Measurements from ENCODE around the gene H19. TPM values are rescaled to one million over a fixed set of nuclear protein-coding genes. Genes with fewer than 3 reads are reported as not detected.

The H19 gene
- total RNA-seq, 4 donors from 2014 or later: 13.5 to 68.7 (median 19.4) TPM

DNA sequence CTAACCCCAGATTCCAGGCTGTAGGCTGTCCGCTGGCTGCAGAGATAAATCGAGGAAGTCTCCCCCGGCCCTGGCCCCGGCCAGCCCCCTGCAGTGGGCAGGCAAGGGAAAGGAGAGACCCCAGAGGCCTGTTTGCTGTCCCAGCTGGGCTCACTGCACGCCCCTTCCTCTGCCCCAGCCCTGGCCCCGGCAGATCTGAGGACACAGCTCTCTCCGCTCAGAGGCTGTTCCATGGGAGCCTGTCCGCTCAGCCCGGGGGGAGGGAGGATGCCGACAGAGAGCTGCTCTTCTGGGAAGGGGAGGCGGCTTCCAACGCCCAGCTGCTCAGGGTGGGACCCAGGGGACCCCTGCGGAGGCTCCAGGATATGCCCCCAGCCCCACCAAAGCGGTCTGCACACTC, 37.7 kb upstream of the H19 start:
- no peaks in the 10 kb centered on the region for H3K9me3 ChIP-seq
- no peak for DNase-seq
- no peak overlapping the region for H3K4me3 ChIP-seq (replicated peaks in 1 of 3)
- TF ChIP-seq, protein P1, sequence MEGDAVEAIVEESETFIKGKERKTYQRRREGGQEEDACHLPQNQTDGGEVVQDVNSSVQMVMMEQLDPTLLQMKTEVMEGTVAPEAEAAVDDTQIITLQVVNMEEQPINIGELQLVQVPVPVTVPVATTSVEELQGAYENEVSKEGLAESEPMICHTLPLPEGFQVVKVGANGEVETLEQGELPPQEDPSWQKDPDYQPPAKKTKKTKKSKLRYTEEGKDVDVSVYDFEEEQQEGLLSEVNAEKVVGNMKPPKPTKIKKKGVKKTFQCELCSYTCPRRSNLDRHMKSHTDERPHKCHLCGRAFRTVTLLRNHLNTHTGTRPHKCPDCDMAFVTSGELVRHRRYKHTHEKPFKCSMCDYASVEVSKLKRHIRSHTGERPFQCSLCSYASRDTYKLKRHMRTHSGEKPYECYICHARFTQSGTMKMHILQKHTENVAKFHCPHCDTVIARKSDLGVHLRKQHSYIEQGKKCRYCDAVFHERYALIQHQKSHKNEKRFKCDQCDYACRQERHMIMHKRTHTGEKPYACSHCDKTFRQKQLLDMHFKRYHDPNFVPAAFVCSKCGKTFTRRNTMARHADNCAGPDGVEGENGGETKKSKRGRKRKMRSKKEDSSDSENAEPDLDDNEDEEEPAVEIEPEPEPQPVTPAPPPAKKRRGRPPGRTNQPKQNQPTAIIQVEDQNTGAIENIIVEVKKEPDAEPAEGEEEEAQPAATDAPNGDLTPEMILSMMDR (IDR thresholded peaks at IDR 0.05): no peak
- no peak for TF ChIP-seq POLR2A (IDR thresholded peaks at IDR 0.05)
- H3K27me3 ChIP-seq: no peaks in the 10 kb centered on the region
- no CpG with 5 or more reads among the region's 14 CpGs for WGBS, 2 donors
- no peaks in the 10 kb centered on the region for H3K36me3 ChIP-seq
- H3K4me1 ChIP-seq: no peaks in the 10 kb centered on the region
- no peak overlapping the region for H3K27ac ChIP-seq
- intact Hi-C loops (cut with DNase I): no loop called here

DNA sequence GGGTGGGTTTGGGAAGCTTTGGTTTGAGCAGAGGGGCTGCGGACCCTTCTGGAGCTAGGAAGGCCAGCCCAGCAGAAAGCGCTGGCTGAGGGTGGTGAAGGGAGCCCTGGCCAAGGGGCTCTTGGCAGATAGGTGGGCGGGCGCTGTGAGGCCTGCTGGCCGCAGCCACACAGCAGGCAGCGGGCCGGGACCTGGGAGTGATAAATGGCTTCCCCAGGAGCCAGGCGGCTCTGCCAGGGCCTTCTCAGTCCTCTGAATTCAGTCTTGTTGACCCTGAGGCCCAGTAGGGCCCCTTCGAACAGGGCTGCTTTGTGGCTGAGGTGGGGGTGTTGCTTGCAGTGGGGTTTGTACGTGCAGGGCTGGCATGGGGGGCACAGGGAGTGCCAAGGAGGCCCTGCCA, 33.4 kb upstream of the H19 start:
- intact Hi-C loops (cut with DNase I): no loop called here
- H3K4me3 ChIP-seq (replicated peaks in 1 of 3): no peak overlapping the region
- no peaks in the 10 kb centered on the region for H3K36me3 ChIP-seq
- no peaks in the 10 kb centered on the region for H3K4me1 ChIP-seq
- H3K9me3 ChIP-seq: no peaks in the 10 kb centered on the region
- no CpG with 5 or more reads among the region's 10 CpGs for WGBS, 2 donors
- no peaks in the 10 kb centered on the region for H3K27me3 ChIP-seq
- no peak for TF ChIP-seq POLR2A (IDR thresholded peaks at IDR 0.05)
- TF ChIP-seq, protein P1 (IDR thresholded peaks at IDR 0.05): no peak
- H3K27ac ChIP-seq: no peak overlapping the region
- no peak for DNase-seq

DNA sequence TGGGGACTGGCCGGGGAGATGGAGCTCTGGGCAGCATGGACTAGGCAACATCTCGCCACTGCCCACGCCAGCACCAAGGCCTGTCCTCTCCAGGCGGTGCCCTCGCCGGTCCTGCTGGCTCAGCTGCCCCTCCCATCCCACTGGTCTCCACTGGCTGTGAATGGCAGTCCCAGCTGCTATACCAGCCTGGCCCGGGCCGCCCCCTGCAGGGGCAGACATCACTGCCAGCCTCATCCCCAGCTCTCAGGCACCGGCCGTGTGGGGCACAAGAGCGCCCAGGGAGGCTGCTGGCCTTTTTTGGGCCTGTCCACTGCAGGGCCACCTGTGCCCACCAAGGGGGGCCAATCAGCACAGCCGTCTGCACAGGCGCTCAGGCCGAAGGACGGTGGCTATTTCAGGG, 30.1 kb upstream of the H19 start:
- no peaks in the 10 kb centered on the region for H3K4me1 ChIP-seq
- no peak overlapping the region for H3K4me3 ChIP-seq (replicated peaks in 1 of 3)
- H3K36me3 ChIP-seq: no peaks in the 10 kb centered on the region
- no peaks in the 10 kb centered on the region for H3K9me3 ChIP-seq
- no peaks in the 10 kb centered on the region for H3K27me3 ChIP-seq
- no peak overlapping the region for H3K27ac ChIP-seq
- TF ChIP-seq, protein P1 (IDR thresholded peaks at IDR 0.05): no peak
- TF ChIP-seq POLR2A (IDR thresholded peaks at IDR 0.05): no peak
- DNase-seq: no peak
- intact Hi-C loops (cut with DNase I): no loop called here
- WGBS, 2 donors: no CpG with 5 or more reads among the region's 15 CpGs

DNA sequence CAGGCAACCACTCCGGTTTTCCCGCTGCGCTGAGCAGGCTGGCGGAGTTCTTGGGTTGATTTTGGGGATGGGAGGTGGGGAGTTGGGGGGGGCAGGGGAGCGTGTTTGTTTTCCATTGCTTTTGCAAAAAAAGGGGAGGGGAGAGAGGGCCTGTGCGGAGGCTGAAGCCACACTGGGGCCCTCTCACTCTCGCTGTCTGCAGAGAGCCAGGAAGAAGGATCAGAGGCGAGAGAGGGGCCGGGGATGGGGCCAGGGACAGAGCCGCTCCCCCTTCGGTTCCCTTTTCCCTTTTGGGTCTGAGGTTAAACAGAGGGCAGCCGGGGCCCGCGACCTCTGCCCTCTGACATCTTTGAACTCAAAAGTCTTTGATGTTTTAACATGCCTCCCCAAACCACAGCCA, 17.4 kb upstream of the H19 start:
- TF ChIP-seq POLR2A (IDR thresholded peaks at IDR 0.05): no peak
- TF ChIP-seq, protein P1 (IDR thresholded peaks at IDR 0.05): no peak
- DNase-seq: no peak
- WGBS, 2 donors: no CpG with 5 or more reads among the region's 14 CpGs
- H3K36me3 ChIP-seq: no peaks in the 10 kb centered on the region
- intact Hi-C loops (cut with DNase I): no loop called here
- no peaks in the 10 kb centered on the region for H3K9me3 ChIP-seq
- no peaks in the 10 kb centered on the region for H3K4me1 ChIP-seq
- no peaks in the 10 kb centered on the region for H3K27me3 ChIP-seq
- no peak overlapping the region for H3K4me3 ChIP-seq (replicated peaks in 1 of 3)
- H3K27ac ChIP-seq: no peak overlapping the region

DNA sequence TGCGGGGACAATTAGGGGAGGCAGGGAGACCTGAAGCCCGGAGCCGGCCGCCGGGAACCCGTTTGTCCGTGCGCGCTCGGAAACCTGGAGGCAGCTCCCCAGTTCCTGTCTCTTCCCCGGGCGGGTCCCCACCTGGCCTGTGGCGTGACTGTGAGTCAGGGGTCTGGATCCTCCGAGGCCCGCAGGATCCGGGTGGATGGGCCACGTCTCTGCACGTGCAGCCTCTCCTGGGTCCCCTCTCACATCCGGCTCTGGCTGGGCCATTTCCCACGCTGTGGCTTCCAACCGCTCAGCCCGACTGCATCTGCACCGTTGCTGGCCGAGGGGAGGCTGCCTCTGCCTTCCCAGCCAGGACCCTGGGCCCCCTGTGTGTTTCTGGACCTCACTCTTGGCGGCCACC, 14.8 kb upstream of the H19 start:
- TF ChIP-seq, protein P1 (IDR thresholded peaks at IDR 0.05): no peak
- no peak for DNase-seq
- no peaks in the 10 kb centered on the region for H3K9me3 ChIP-seq
- no peaks in the 10 kb centered on the region for H3K4me1 ChIP-seq
- H3K27ac ChIP-seq: no peak overlapping the region
- no peaks in the 10 kb centered on the region for H3K27me3 ChIP-seq
- no peaks in the 10 kb centered on the region for H3K36me3 ChIP-seq
- H3K4me3 ChIP-seq (replicated peaks in 1 of 3): no peak overlapping the region
- intact Hi-C loops (cut with DNase I): no loop called here
- no CpG with 5 or more reads among the region's 25 CpGs for WGBS, 2 donors
